GM23248 (cell line): ENCODE data around the gene IFI27L1. TPM values are rescaled to one million over a fixed set of nuclear protein-coding genes. Genes with fewer than 3 reads are reported as not detected.

Experiments
- DNase-seq: peaks from one replicate; pipeline ENCODE4 v3.0.0-alpha.2; 2015
- H2AFZ ChIP-seq: fragments of 200-600 bp; sonication (generic); 2 replicates; pipeline ENCODE4 v1.6.1; 2016; ENCODE audit warnings: antibody characterized with exemption
- H3F3A ChIP-seq: fragments of 200-600 bp; sonication (generic); 2 replicates; pipeline ENCODE4 v1.6.1; 2016; ENCODE audit warnings: mild to moderate bottlenecking, antibody characterized with exemption, mixed run types; ENCODE audit not compliant: insufficient read depth
- H3K27ac ChIP-seq: fragments of 200-600 bp; sonication (generic); 2 replicates; pipeline ENCODE4 v1.5.1; 2016; ENCODE audit warnings: mild to moderate bottlenecking
- H3K27me3 ChIP-seq: fragments of 200-600 bp; sonication (generic); replicated peaks from 2 replicates; pipeline ENCODE4 v1.6.1; 2016; ENCODE audit warnings: mild to moderate bottlenecking; ENCODE audit not compliant: insufficient read depth
- H3K36me3 ChIP-seq: fragments of 200-600 bp; sonication (generic); 2 replicates; pipeline ENCODE4 v1.6.1; 2016; ENCODE audit warnings: low read depth, mild to moderate bottlenecking
- H3K4me1 ChIP-seq: fragments of 200-600 bp; sonication (generic); 2 replicates; pipeline ENCODE4 v1.6.1; 2016; ENCODE audit warnings: mild to moderate bottlenecking; ENCODE audit not compliant: insufficient read depth
- H3K4me2 ChIP-seq: fragments of 200-600 bp; sonication (generic); one replicate; pipeline ENCODE4 v1.6.1; 2016; ENCODE audit warnings: mild to moderate bottlenecking; ENCODE audit not compliant: unreplicated experiment
- H3K4me3 ChIP-seq: fragments of 200-600 bp; sonication (generic); 2 replicates; pipeline ENCODE4 v1.5.1; 2016; ENCODE audit warnings: mild to moderate bottlenecking
- H3K79me2 ChIP-seq: fragments of 200-600 bp; sonication (generic); 2 replicates; pipeline ENCODE4 v1.6.1; 2016; ENCODE audit warnings: mild to moderate bottlenecking; ENCODE audit not compliant: insufficient read depth
- H3K9ac ChIP-seq: fragments of 200-600 bp; sonication (generic); 2 replicates; pipeline ENCODE4 v1.6.1; 2016; ENCODE audit warnings: mild to moderate bottlenecking
- H3K9me2 ChIP-seq: fragments of 200-600 bp; sonication (generic); 2 replicates; pipeline ENCODE4 v1.6.1; 2016; ENCODE audit warnings: mixed run types, mild to moderate bottlenecking, moderate library complexity; ENCODE audit not compliant: insufficient read depth
- H3K9me3 ChIP-seq: fragments of 200-600 bp; sonication (generic); one replicate; pipeline ENCODE4 v1.6.1; 2017; ENCODE audit warnings: low read depth
- H4K20me1 ChIP-seq: fragments of 200-600 bp; sonication (generic); 2 replicates; pipeline ENCODE4 v1.6.0; 2016; ENCODE audit not compliant: insufficient read depth
- EZH2 ChIP-seq: fragments of 200-600 bp; sonication (generic); IDR thresholded peaks from 2 replicates; pipeline ENCODE4 v1.6.1; 2018; ENCODE audit warnings: antibody characterized with exemption, mild to moderate bottlenecking; ENCODE audit not compliant: insufficient read depth, poor library complexity, severe bottlenecking
- EZH2phosphoT487 ChIP-seq: fragments of 200-600 bp; sonication (generic); IDR thresholded peaks from 2 replicates; pipeline ENCODE4 v1.6.1; 2018; ENCODE audit warnings: antibody characterized with exemption, moderate library complexity, mild to moderate bottlenecking, low read depth; ENCODE audit not compliant: insufficient read depth
- WGBS, 2 experiments: methylation state at CpG; one replicate each; pipeline ENCODE4 v1.1.6; 2015 to 2017; ENCODE audit warnings: low lambda C conversion rate in 2 of 2, low coverage in 1 of 2; ENCODE audit errors: missing lambda C conversion rate in 2 of 2; 5-methylcytosine and 5-hydroxymethylcytosine counted together
- in situ Hi-C: fragments of 300-500 bp; cut with MboI; formaldehyde crosslinking; loops from 2 replicates; pipeline ENCODE4 v1.15.0; 2020
- polyA plus RNA-seq: library from polyadenylated mRNA; unstranded; fragments of >200 nt; fragmentation: Nextera tagmentation; extraction: Ambion mirVana; gene quantifications from 2 replicates; pipeline ENCODE4 v1.2.1, GENCODE V29; 2016
- total RNA-seq: library from RNA; depleted of rRNA; stranded (reverse); fragments of >200 nt; shearing (Covaris generic); gene quantifications from 2 replicates; pipeline ENCODE4 v1.2.3, GENCODE V29; 2014

IFI27L1 gene
- total and polyA plus RNA-seq, 2 experiments from 2014 or later, result 13.5 to 32.6 TPM

- Histone ChIP-seq H4K20me1 (no peaks in the 10 kb centered on the region), H3F3A (peaks cover 6% of the 10 kb centered on the region; the same call in 1 of the 2 replicates), H3K27me3 (no peaks in the 10 kb centered on the region), H3K79me2 (peaks cover 6% of the 10 kb centered on the region; the same call in 1 of the 2 replicates), H3K4me3 (no peak overlapping the region), H3K9ac (no peak overlapping the region), H3K36me3 (no peaks in the 10 kb centered on the region), H3K4me1 (peaks cover 5% of the 10 kb centered on the region; the same call in 1 of the 2 replicates), H3K27ac (no peak overlapping the region), H3K9me3 (no peaks in the 10 kb centered on the region), H3K9me2 (no peaks in the 10 kb centered on the region), H2AFZ (no peak overlapping the region), H3K4me2 (no peak overlapping the region)
- 94 to 95% methylated on average over 6 of the region's 6 CpGs for WGBS, 2 experiments
- DNase-seq, result no peak
- in situ Hi-C loops, result loop anchor here (25.0 kb wide), 1 partner anchor 465 kb away; no protein-coding TSS in a partner anchor
- TF ChIP-seq EZH2phosphoT487, result no peak
Observed at GRCh38 chr14:94127330-94127729, 46.2 kb downstream of the IFI27L1 start.

GRCh38 chr14:94128216-94128839 lies 47.2 kb downstream of the IFI27L1 start:
- Histone ChIP-seq H3K79me2 (peaks cover 6% of the 10 kb centered on the region; the same call in 1 of the 2 replicates), H3K36me3 (no peaks in the 10 kb centered on the region), H3K9me3 (no peaks in the 10 kb centered on the region), H3K4me3 (peak overlapping the region; percentile 80), H3K9ac (peak overlapping the region; percentile 82), H2AFZ (no peak overlapping the region), H3K4me1 (peaks cover 5% of the 10 kb centered on the region; the same call in 1 of the 2 replicates), H3K9me2 (no peaks in the 10 kb centered on the region), H4K20me1 (no peaks in the 10 kb centered on the region), H3K27me3 (no peaks in the 10 kb centered on the region), H3F3A (peaks cover 6% of the 10 kb centered on the region; the same call in 1 of the 2 replicates), H3K4me2 (peak overlapping the region; percentile 88), H3K27ac (no peak overlapping the region)
- TF ChIP-seq EZH2 (no peak), EZH2phosphoT487 (no peak)
- WGBS, 2 experiments, result 89 to 92% methylated on average over 14 of the region's 14 CpGs
- in situ Hi-C loops, result loop anchor here (25.0 kb wide), 1 partner anchor 466 kb away; no protein-coding TSS in a partner anchor
- DNase-seq, result no peak

GRCh38 chr14:94129111-94129757 lies 48.1 kb downstream of the IFI27L1 start, which contains the start of gene IFI27L2:
TSS of gene IFI27L2 (minus strand) at chr14:94129604. CDS start at chr14:94129564, 40 bp downstream.
- peak; percentile 89 for DNase-seq
- Histone ChIP-seq H3K4me3 (peak within 1 kb of the TSS; percentile 80), H3K9me3 (no peaks in the 10 kb centered on the region), H3K36me3 (no peaks in the 10 kb centered on the region), H3K4me2 (peak within 1 kb of the TSS; percentile 88), H3K27me3 (no peaks in the 10 kb centered on the region), H3K79me2 (peaks cover 6% of the 10 kb centered on the region; the same call in 1 of the 2 replicates), H2AFZ (peak within 1 kb of the TSS; percentile 94), H3K4me1 (peaks cover 5% of the 10 kb centered on the region; the same call in 1 of the 2 replicates), H4K20me1 (no peaks in the 10 kb centered on the region), H3F3A (peaks cover 6% of the 10 kb centered on the region; the same call in 1 of the 2 replicates), H3K9me2 (no peaks in the 10 kb centered on the region), H3K27ac (peak within 1 kb of the TSS; percentile 43), H3K9ac (peak within 1 kb of the TSS; percentile 82)
- no peak for TF ChIP-seq EZH2
- TF ChIP-seq EZH2phosphoT487, result no peak
- in situ Hi-C loops, result loop anchor here (25.0 kb wide), 1 partner anchor 467 kb away; no protein-coding TSS in a partner anchor
- 0 to 1% methylated on average over 20 to 27 of the region's 27 CpGs for WGBS, 2 experiments

- peak; percentile 77 for DNase-seq
- no peaks in the 10 kb centered on the region for H4K20me1 ChIP-seq
- no peaks in the 10 kb centered on the region for H3K9me3 ChIP-seq
- H3F3A ChIP-seq, result peaks cover 6% of the 10 kb centered on the region; the same call in 1 of the 2 replicates
- H3K36me3 ChIP-seq, result no peaks in the 10 kb centered on the region
- peaks cover 6% of the 10 kb centered on the region; the same call in 1 of the 2 replicates for H3K79me2 ChIP-seq
- H3K9me2 ChIP-seq, result no peaks in the 10 kb centered on the region
- WGBS, 2 experiments, result 1% methylated on average over 12 of the region's 12 CpGs
- peak overlapping the region; percentile 80 for H3K4me3 ChIP-seq
- no peak for TF ChIP-seq EZH2
- TF ChIP-seq EZH2phosphoT487, result no peak
- in situ Hi-C loops, result loop anchor here (10.0 to 25.0 kb wide), 2 partner anchors 195 to 468 kb away; no protein-coding TSS in a partner anchor
- peaks cover 5% of the 10 kb centered on the region; the same call in 1 of the 2 replicates for H3K4me1 ChIP-seq
- peak overlapping the region; percentile 43 for H3K27ac ChIP-seq
- H2AFZ ChIP-seq, result peak overlapping the region; percentile 94
- no peaks in the 10 kb centered on the region for H3K27me3 ChIP-seq
- H3K4me2 ChIP-seq, result peak overlapping the region; percentile 88
- peak overlapping the region; percentile 82 for H3K9ac ChIP-seq
Observed at GRCh38 chr14:94129758-94130414, 48.8 kb downstream of the IFI27L1 start.
